ENCODE results near the gene CDH12.

CDH12 gene

DNA sequence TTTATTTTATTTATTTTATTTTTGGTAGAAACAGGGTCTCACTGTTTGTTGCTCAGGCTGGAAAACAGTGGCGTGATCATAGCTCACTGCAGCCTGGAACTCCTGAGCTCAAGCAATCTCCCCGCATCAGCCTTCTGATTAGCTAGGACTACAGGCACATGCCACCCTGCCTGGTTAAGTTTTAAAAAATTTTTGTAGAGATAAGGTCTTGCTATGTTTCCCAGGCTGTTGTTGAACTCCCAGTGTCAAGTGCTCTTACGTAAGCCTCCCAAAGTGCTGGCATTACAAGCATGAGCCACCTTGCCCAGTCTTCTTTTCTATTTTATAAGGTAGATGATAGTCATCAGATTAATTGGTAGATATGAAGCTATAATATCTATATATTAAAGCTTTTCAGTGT lies 382.7 kb downstream of the CDH12 start:
- no peak overlapping the region for H3K4me3 ChIP-seq (ENCODE audit: low read depth, low read length)
- DNase-seq (ENCODE audit: low read depth), result no peak
- TF ChIP-seq, protein P1, sequence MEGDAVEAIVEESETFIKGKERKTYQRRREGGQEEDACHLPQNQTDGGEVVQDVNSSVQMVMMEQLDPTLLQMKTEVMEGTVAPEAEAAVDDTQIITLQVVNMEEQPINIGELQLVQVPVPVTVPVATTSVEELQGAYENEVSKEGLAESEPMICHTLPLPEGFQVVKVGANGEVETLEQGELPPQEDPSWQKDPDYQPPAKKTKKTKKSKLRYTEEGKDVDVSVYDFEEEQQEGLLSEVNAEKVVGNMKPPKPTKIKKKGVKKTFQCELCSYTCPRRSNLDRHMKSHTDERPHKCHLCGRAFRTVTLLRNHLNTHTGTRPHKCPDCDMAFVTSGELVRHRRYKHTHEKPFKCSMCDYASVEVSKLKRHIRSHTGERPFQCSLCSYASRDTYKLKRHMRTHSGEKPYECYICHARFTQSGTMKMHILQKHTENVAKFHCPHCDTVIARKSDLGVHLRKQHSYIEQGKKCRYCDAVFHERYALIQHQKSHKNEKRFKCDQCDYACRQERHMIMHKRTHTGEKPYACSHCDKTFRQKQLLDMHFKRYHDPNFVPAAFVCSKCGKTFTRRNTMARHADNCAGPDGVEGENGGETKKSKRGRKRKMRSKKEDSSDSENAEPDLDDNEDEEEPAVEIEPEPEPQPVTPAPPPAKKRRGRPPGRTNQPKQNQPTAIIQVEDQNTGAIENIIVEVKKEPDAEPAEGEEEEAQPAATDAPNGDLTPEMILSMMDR (conservative IDR thresholded peaks at IDR 0.05; ENCODE audit: low read depth, low read length), result no peak

DNA sequence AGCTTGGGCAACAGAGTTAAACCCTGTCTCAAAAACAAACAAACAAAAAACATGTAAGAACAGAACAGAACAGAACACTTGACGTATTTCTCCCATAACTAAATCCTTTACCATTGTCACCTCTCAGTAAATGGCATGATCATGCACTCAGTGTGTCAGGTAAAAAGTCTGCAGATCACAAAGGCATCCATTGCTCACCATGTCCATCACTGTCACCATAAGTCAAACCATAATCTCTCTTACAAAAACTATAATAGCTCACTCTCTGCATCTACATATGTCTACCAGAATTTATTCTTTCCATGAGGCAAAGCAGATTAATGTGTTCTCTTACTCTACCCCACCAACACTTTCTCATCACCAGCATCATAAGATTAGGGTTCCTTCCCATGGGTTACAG lies 387.5 kb downstream of the CDH12 start:
- TF ChIP-seq, protein P1 (conservative IDR thresholded peaks at IDR 0.05; ENCODE audit: low read depth, low read length), result no peak
- DNase-seq (ENCODE audit: low read depth), result no peak

DNA sequence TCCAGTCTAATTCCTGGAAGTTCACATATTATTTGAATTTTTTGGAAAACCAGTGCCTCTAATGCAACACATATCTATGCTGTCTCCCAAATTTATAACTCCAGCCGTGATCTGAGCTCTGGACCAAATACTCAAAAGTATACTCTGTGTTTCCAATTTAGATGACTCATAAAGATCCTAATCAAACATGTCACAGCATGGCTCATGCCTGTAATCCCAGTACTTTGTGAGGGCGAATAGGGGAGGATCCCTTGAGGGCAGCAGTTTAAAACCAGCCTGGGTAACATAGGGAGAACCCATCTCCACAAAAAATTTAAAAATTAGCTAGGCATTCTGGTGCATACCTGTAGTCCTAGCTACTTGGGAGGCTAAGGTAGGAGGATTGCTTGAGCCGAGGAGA lies 388.0 kb downstream of the CDH12 start:
- no peak overlapping the region for H3K4me3 ChIP-seq (ENCODE audit: low read depth, low read length)
- TF ChIP-seq, protein P1 (conservative IDR thresholded peaks at IDR 0.05; ENCODE audit: low read depth, low read length), result no peak
- no peak for DNase-seq (ENCODE audit: low read depth)

More for the DNA sequence above, 387.5 kb downstream of the CDH12 start:
- H3K4me3 ChIP-seq (ENCODE audit: low read depth, low read length), result no peak overlapping the region

DNA sequence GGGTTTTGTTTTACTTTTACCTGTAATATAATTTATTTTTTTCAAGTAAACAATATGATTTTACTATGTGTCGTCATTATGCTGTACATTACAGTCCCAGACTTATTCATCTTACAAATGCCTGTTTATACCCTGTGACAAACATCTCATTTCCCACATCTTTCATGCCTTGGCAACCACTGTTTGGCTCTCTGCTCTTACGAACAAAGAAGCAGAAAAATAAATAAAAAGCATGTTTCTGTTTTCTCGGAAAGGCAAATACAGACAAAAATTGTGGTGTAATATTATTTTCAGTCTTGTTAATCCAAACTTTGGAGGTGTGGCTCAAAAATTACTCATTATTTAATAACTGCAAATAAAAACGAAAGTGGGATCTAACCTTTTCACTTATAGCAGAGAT lies 393.0 kb downstream of the CDH12 start:
- TF ChIP-seq, protein P1 (conservative IDR thresholded peaks at IDR 0.05; ENCODE audit: low read depth, low read length), result no peak
- DNase-seq (ENCODE audit: low read depth), result no peak

DNA sequence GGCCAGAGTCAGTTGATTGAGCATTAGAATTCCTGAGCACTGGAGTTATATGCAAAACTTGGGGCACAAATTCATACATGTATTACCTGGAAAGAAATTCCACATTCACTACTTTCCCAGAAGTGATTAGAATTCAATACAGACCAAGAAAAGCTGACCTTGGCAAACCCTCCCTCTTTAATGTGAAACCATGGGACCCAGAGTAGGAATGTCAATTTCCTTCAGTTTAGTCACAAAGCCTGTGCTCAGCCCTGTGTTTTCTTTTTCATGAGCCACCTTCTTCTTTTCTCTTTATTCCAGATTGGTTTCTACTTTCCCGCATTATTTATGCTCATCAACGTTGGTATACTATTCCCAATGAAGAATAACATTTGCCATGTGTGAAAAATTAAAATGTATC lies 420.2 kb downstream of the CDH12 start:
- H3K4me3 ChIP-seq (ENCODE audit: low read depth, low read length), result no peak overlapping the region
- DNase-seq (ENCODE audit: low read depth), result no peak
- TF ChIP-seq, protein P1 (conservative IDR thresholded peaks at IDR 0.05; ENCODE audit: low read depth, low read length), result no peak

More for the DNA sequence above, 393.0 kb downstream of the CDH12 start:
- no peak overlapping the region for H3K4me3 ChIP-seq (ENCODE audit: low read depth, low read length)

DNA sequence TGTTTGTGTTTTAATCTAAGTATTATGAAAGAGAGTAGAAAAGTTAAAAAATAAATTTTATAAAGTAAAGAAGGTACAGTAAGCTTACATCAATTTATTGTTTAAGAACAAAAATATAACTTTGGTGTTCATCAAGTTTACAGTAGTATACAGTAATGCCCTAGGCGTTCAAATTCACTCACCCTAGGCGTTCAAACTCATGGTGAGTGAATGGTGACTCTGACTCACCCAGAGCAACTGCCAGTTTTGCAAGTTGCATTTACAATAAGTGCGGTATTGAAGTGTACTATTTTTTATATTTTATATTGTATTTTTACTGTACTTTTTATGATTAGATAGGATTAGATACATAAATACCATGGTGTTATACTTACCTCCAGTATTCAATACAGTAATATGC lies 421.3 kb downstream of the CDH12 start:
- TF ChIP-seq, protein P1 (conservative IDR thresholded peaks at IDR 0.05; ENCODE audit: low read depth, low read length), result no peak
- no peak for DNase-seq (ENCODE audit: low read depth)
- H3K4me3 ChIP-seq (ENCODE audit: low read depth, low read length), result no peak overlapping the region

DNA sequence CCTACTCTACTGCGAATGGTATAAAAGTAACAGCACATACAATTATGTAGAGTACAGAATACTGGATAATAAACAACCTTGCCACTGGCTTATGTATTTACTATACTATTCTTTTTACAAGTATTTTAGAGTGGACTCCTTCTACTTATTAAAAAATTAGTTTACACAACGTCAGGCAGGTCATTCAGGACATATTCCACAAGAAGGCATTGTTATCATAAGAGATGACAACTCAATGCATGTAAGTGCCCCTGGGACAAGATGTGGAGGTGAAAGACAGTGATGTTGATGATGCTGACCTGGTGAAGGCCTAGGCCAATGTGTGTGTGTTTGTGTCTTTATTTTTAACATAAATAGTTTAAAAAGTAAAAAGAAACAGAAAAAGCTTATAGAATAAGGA lies 421.7 kb downstream of the CDH12 start:
- no peak overlapping the region for H3K4me3 ChIP-seq (ENCODE audit: low read depth, low read length)
- TF ChIP-seq, protein P1 (conservative IDR thresholded peaks at IDR 0.05; ENCODE audit: low read depth, low read length), result no peak
- no peak for DNase-seq (ENCODE audit: low read depth)
